ENCODE results near the gene NCR3LG1.

The NCR3LG1 gene

GRCh38 chr11:17418444-17419081 is 67.0 kb downstream of the NCR3LG1 start:
- TF ChIP-seq CTCF (IDR thresholded peaks at IDR 0.05), result no peak

GRCh38 chr11:17421781-17422180 is 70.2 kb downstream of the NCR3LG1 start:
- TF ChIP-seq CTCF (IDR thresholded peaks at IDR 0.05), result no peak

GRCh38 chr11:17423533-17424310 is 72.1 kb downstream of the NCR3LG1 start:
- TF ChIP-seq CTCF (IDR thresholded peaks at IDR 0.05), result no peak
